ENCODE results near the gene RTN3.
A peak's percentile ranks its signal among the peaks of the same experiment; 100 is the strongest.
"Not testable (repeated sequence)": the region's sequence is repeated elsewhere in the genome, so short reads cannot be mapped to it uniquely, and the experiment has no call there.

Gene RTN3

DNA sequence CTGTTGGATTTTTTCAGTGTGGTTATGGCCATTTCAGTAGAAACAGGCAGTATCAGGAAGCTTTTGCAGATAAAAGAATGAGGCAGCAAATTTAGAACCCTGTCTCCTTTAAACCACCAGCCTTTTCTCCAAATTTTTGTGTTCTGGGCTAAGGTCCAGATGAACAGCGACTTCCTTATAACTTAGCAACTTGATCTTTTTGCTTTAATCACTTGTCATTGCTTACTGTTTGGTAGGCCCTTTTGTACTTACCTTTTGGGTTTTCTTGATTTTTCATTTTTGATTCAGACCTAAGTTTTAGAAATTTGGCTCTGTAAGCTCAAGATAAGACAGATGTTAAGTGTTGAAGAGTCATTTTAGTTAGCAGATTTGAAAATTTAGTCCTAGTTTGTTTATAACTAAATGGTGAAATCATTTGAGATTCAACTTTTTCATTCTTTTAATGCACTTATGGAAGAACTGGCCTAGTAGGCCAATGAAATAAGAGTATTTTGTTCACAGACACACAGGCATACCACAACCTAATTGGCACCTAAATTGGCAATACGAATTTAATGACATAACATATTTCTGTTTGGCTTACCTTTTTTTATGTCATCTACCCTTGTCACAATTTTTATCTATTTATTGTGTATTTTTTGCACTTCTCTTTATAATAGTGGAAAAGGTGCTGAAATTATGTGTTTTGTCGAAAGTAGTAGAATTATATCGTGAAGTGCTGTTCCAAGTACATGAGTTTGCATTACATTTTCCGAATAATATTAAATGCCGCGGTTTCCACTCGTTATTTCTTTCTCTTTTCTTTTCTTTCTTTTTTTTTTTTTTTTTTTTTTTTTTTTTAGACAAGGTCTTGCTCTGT is 2.1 kb downstream of the RTN3 start:
- no peaks in the 10 kb centered on the region for H3K27me3 ChIP-seq (ENCODE audit: insufficient read depth, low read length)
- H3K9me3 ChIP-seq (ENCODE audit: insufficient read depth, low read depth, low read length) = no peaks in the 10 kb centered on the region
- H3K9ac ChIP-seq (ENCODE audit: low read depth, low read length) = peak overlapping the region; percentile 63; the same call in 1 of the 2 replicates
- H3K27ac ChIP-seq (ENCODE audit: low read depth, low read length) = peak overlapping the region; percentile 68; the same call in 1 of the 2 replicates
- H3K36me3 ChIP-seq (ENCODE audit: insufficient read depth, low read length) = no peaks in the 10 kb centered on the region
- WGBS = 87% methylated on average over 8 of the region's 8 CpGs
- H3K4me3 ChIP-seq (ENCODE audit: low read length) = peak overlapping the region; percentile 79
- peaks cover 21% of the 10 kb centered on the region for H3K4me1 ChIP-seq (ENCODE audit: insufficient read depth, low read length)

GRCh38 chr11:63685158-63685721 is 3.9 kb downstream of the RTN3 start:
- not testable (repeated sequence) for H3K36me3 ChIP-seq (ENCODE audit: insufficient read depth, low read length); H3K4me3 ChIP-seq (ENCODE audit: low read length); H3K9me3 ChIP-seq (ENCODE audit: insufficient read depth, low read depth, low read length); H3K27me3 ChIP-seq (ENCODE audit: insufficient read depth, low read length); H3K27ac ChIP-seq (ENCODE audit: low read depth, low read length); H3K9ac ChIP-seq (ENCODE audit: low read depth, low read length)
- H3K4me1 ChIP-seq (ENCODE audit: insufficient read depth, low read length) = peaks cover 36% of the 10 kb centered on the region
- WGBS = 93% methylated on average over 6 of the region's 7 CpGs

- 98% methylated on average over 2 of the region's 2 CpGs for WGBS
These were observed 5.6 kb downstream of the RTN3 start for GRCh38 chr11:63686926-63687325.

DNA sequence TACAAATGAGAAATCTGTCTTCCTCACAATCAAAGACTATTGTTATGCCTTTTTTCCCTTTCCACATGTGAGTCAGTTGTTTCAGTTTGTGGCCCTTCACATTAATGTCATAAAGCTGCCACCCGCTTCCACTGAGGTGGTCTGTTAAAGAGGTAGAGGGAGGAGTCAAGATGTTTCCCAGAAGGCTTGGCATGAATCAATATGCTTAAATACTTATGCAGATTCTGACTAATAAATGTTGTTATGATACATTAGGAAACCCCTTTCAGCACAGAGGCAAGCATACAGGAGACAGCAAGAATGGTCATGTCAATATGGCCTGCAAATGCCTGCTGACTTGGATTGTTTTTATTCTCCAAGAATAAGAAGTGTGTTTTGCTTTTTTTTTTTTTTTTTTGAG is 6.5 kb downstream of the RTN3 start:
- Histone ChIP-seq H3K9me3 (ENCODE audit: insufficient read depth, low read depth, low read length) (no peaks in the 10 kb centered on the region), H3K36me3 (ENCODE audit: insufficient read depth, low read length) (no peaks in the 10 kb centered on the region), H3K9ac (ENCODE audit: low read depth, low read length) (no peak overlapping the region), H3K4me1 (ENCODE audit: insufficient read depth, low read length) (peaks cover 30% of the 10 kb centered on the region), H3K27me3 (ENCODE audit: insufficient read depth, low read length) (no peaks in the 10 kb centered on the region), H3K4me3 (ENCODE audit: low read length) (no peak overlapping the region), H3K27ac (ENCODE audit: low read depth, low read length) (no peak overlapping the region)
- 100% methylated on average over 1 of the region's 1 CpG for WGBS

More at GRCh38 chr11:63686926-63687325, 5.6 kb downstream of the RTN3 start:
- no peak overlapping the region for H3K27ac ChIP-seq (ENCODE audit: low read depth, low read length)
- H3K4me1 ChIP-seq (ENCODE audit: insufficient read depth, low read length) = peaks cover 30% of the 10 kb centered on the region
- no peaks in the 10 kb centered on the region for H3K9me3 ChIP-seq (ENCODE audit: insufficient read depth, low read depth, low read length)
- no peak overlapping the region for H3K9ac ChIP-seq (ENCODE audit: low read depth, low read length)
- no peaks in the 10 kb centered on the region for H3K27me3 ChIP-seq (ENCODE audit: insufficient read depth, low read length)
- no peak overlapping the region for H3K4me3 ChIP-seq (ENCODE audit: low read length)
- no peaks in the 10 kb centered on the region for H3K36me3 ChIP-seq (ENCODE audit: insufficient read depth, low read length)

DNA sequence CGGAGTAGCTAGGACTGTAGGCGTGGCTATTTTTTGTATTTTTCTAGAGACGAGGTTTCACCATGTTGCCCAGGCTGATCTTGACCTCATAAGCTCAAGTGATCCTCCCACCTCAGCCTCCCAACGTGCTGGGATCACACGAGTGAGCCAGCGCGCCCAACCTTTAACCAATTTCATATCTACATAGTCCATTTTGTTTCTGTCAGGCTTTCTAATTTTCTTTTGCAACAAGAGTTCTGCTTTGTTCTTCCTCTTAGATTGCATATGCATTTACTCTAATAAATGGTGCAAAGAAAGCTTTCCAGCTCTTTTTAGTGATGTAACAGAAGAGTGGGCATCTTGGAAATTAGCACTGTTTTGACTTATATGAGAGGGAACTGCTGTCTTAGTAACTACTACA is 13.3 kb downstream of the RTN3 start:
- no peak overlapping the region for H3K27ac ChIP-seq (ENCODE audit: low read depth, low read length)
- 94% methylated on average over 7 of the region's 7 CpGs for WGBS
- H3K27me3 ChIP-seq (ENCODE audit: insufficient read depth, low read length) = no peaks in the 10 kb centered on the region

DNA sequence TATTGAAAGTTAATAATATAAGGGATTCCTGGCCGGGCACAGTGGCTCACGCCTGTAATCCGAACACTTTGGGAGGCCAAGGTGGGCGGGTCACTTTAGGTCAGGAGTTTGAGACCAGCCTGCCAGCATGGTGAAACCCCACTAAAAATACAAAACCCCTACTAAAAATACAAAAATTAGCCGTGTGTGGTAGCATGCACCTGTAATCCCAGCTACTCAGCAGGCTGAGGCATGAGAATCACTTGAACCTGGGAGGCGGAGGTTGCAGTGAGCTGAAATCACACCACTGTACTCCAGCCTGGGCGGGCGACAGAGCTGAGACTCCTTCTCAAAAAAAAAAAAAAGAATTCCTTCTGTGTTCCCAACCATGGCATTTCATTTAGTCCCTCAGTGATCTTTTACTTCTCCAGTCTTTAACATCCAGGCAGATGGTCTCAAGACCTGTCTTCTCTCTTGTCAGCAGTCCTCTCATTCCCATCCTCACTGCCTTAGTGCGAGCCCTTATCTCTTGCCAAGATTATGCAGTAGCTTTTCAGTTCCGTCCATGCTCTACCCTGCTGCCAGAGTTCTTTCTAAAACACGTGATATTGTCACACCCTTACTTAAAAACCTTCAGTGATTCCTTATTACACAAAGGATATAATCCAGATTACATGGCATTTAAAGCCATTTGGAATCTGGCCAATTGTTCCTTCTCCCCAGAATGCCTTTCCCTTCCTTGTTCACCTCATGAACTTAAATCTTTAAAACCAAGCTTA is 17.9 kb downstream of the RTN3 start:
- 90% methylated on average over 11 of the region's 11 CpGs for WGBS
- Histone ChIP-seq H3K4me3 (ENCODE audit: low read length) (no peak overlapping the region), H3K36me3 (ENCODE audit: insufficient read depth, low read length) (peaks cover 6% of the 10 kb centered on the region; the same call in 1 of the 2 replicates), H3K4me1 (ENCODE audit: insufficient read depth, low read length) (peaks cover 8% of the 10 kb centered on the region; the same call in 1 of the 2 replicates), H3K9ac (ENCODE audit: low read depth, low read length) (no peak overlapping the region), H3K9me3 (ENCODE audit: insufficient read depth, low read depth, low read length) (no peaks in the 10 kb centered on the region), H3K27ac (ENCODE audit: low read depth, low read length) (no peak overlapping the region), H3K27me3 (ENCODE audit: insufficient read depth, low read length) (no peaks in the 10 kb centered on the region)

More for the DNA sequence above, 13.3 kb downstream of the RTN3 start:
- Histone ChIP-seq H3K9ac (ENCODE audit: low read depth, low read length) (no peak overlapping the region), H3K4me3 (ENCODE audit: low read length) (no peak overlapping the region), H3K9me3 (ENCODE audit: insufficient read depth, low read depth, low read length) (no peaks in the 10 kb centered on the region), H3K36me3 (ENCODE audit: insufficient read depth, low read length) (no peaks in the 10 kb centered on the region), H3K4me1 (ENCODE audit: insufficient read depth, low read length) (peaks cover 10% of the 10 kb centered on the region; the same call in 1 of the 2 replicates)

GRCh38 chr11:63699896-63700295 is 18.6 kb downstream of the RTN3 start:
- Histone ChIP-seq H3K4me3 (ENCODE audit: low read length) (no peak overlapping the region), H3K9me3 (ENCODE audit: insufficient read depth, low read depth, low read length) (no peaks in the 10 kb centered on the region), H3K9ac (ENCODE audit: low read depth, low read length) (no peak overlapping the region), H3K4me1 (ENCODE audit: insufficient read depth, low read length) (peaks cover 8% of the 10 kb centered on the region; the same call in 1 of the 2 replicates), H3K36me3 (ENCODE audit: insufficient read depth, low read length) (peaks cover 6% of the 10 kb centered on the region; the same call in 1 of the 2 replicates), H3K27me3 (ENCODE audit: insufficient read depth, low read length) (no peaks in the 10 kb centered on the region), H3K27ac (ENCODE audit: low read depth, low read length) (no peak overlapping the region)
- WGBS = 97% methylated on average over 1 of the region's 1 CpG

GRCh38 chr11:63705526-63705925 is 24.2 kb downstream of the RTN3 start:
- no peak overlapping the region for H3K27ac ChIP-seq (ENCODE audit: low read depth, low read length)
- H3K4me1 ChIP-seq (ENCODE audit: insufficient read depth, low read length) = peaks cover 11% of the 10 kb centered on the region; the same call in 1 of the 2 replicates
- peaks cover 8% of the 10 kb centered on the region for H3K36me3 ChIP-seq (ENCODE audit: insufficient read depth, low read length)
- no peak overlapping the region for H3K9ac ChIP-seq (ENCODE audit: low read depth, low read length)
- no peaks in the 10 kb centered on the region for H3K9me3 ChIP-seq (ENCODE audit: insufficient read depth, low read depth, low read length)
- H3K27me3 ChIP-seq (ENCODE audit: insufficient read depth, low read length) = no peaks in the 10 kb centered on the region
- WGBS = 96% methylated on average over 1 of the region's 2 CpGs
- no peak overlapping the region for H3K4me3 ChIP-seq (ENCODE audit: low read length)

DNA sequence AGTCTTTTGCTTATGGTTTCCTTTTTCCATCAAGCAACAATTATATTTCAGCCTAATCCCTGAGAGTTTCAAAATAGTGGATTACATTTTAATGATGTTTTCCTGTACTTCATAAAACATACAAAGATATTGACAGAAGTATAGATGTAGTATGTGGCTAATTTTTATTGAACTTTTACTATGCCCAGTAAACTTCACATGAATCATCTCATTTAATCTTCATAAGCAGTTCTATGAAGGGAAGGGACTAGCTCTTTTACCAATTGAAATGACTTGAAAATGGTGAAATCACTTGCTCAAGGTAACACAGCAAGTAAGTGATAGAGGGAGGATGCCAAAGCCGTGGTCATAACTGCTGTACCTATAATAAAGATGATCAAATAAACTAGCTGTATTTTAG is 27.5 kb downstream of the RTN3 start:
- peaks cover 12% of the 10 kb centered on the region; the same call in 1 of the 2 replicates for H3K4me1 ChIP-seq (ENCODE audit: insufficient read depth, low read length)
- no peaks in the 10 kb centered on the region for H3K9me3 ChIP-seq (ENCODE audit: insufficient read depth, low read depth, low read length)
- no peak overlapping the region for H3K4me3 ChIP-seq (ENCODE audit: low read length)
- H3K27ac ChIP-seq (ENCODE audit: low read depth, low read length) = no peak overlapping the region
- H3K27me3 ChIP-seq (ENCODE audit: insufficient read depth, low read length) = no peaks in the 10 kb centered on the region
- peaks cover 4% of the 10 kb centered on the region; the same call in 1 of the 2 replicates for H3K36me3 ChIP-seq (ENCODE audit: insufficient read depth, low read length)
- no peak overlapping the region for H3K9ac ChIP-seq (ENCODE audit: low read depth, low read length)
- WGBS = 100% methylated on average over 1 of the region's 1 CpG

GRCh38 chr11:63709336-63709884 is 28.1 kb downstream of the RTN3 start:
- Histone ChIP-seq H3K4me3 (ENCODE audit: low read length) (no peak overlapping the region), H3K36me3 (ENCODE audit: insufficient read depth, low read length) (peaks cover 4% of the 10 kb centered on the region; the same call in 1 of the 2 replicates), H3K27ac (ENCODE audit: low read depth, low read length) (no peak overlapping the region), H3K4me1 (ENCODE audit: insufficient read depth, low read length) (peaks cover 12% of the 10 kb centered on the region; the same call in 1 of the 2 replicates), H3K27me3 (ENCODE audit: insufficient read depth, low read length) (no peaks in the 10 kb centered on the region), H3K9ac (ENCODE audit: low read depth, low read length) (no peak overlapping the region), H3K9me3 (ENCODE audit: insufficient read depth, low read depth, low read length) (no peaks in the 10 kb centered on the region)
- WGBS = 88% methylated on average over 2 of the region's 3 CpGs

All from HUES64 (cell line).